HCT116 (cell line): ENCODE data around the gene ORMDL2. TPM values are rescaled to one million over a fixed set of nuclear protein-coding genes. Genes with fewer than 3 reads are reported as not detected.

Experiments used
- ATAC-seq: fragments of 200-7000 bp; cut with Tn5 transposase; 2 replicates; pipeline ENCODE4 v1.9.1; 2020; ENCODE audit warnings: mild to moderate bottlenecking, moderate library complexity
- BruUV-seq: library from RNA; stranded (reverse); fragments of 400-500 nt; replicated peaks from 2 replicates; lab custom pipeline; 2021; lab: Mats Ljungman, UMichigan
- CTCF ChIA-PET: fragments of 300-600 bp; sonication (Branson Sonifier 250); formaldehyde crosslinking; loops from one replicate; lab custom pipeline; 2021; ENCODE audit warnings: antibody characterized with exemption; lab: Charles Lee
- POLR2A ChIA-PET: fragments of 300-600, 350-600 bp; sonication (Branson Sonifier 250); formaldehyde crosslinking; loops from one replicate; lab custom pipeline; 2021; ENCODE audit warnings: antibody characterized with exemption; lab: Charles Lee
- RAD21 ChIA-PET, 2 experiments: fragments of 300-600 bp; sonication (Branson Sonifier 250); formaldehyde crosslinking; loops; one replicate each; lab custom pipeline; 2023; ENCODE audit warnings: low total read pairs in 2 of 2; ENCODE audit not compliant: uncharacterized antibody in 2 of 2, unreplicated experiment in 2 of 2, low non-redundant PET in 1 of 2; lab: Charles Lee
- DNase-seq: peaks from one replicate; pipeline ENCODE4 v3.0.0-alpha.2; 2010; ENCODE audit warnings: low read depth, low spot score
- H2AFZ ChIP-seq: fragments of 200-600 bp; shearing (Covaris generic), sonication (generic); 2 replicates; pipeline ENCODE4 v1.6.1; 2017; ENCODE audit warnings: low read depth, mixed run types, mixed read lengths, antibody characterized with exemption, low read length; ENCODE audit not compliant: poor library complexity, severe bottlenecking
- H3K27ac ChIP-seq: 2 replicates; pipeline ENCODE4 v1.5.1; 2012; ENCODE audit warnings: low read depth, low read length
- H3K27me3 ChIP-seq: fragments of 200-600 bp; sonication (generic); 2 replicates; pipeline ENCODE4 v1.6.1; 2016; ENCODE audit warnings: mixed run types, low read length, mixed read lengths; ENCODE audit not compliant: insufficient read depth
- H3K36me3 ChIP-seq, 2 experiments: fragments of 200-500 bp in 1 of 2; fragments of 200-600 bp in 1 of 2; sonication (Bioruptor generic) in 1 of 2; sonication (generic) in 1 of 2; 2 replicates each; pipeline versions ENCODE4 v1.5.1 to v1.6.1; 2014 to 2016; ENCODE audit warnings: low read length in 2 of 2, inconsistent platforms in 1 of 2, mixed read lengths in 1 of 2, mixed run types in 1 of 2; ENCODE audit not compliant: insufficient read depth in 2 of 2, control insufficient read depth in 1 of 2
- H3K4me1 ChIP-seq, 2 experiments: fragments of 200-600 bp in 1 of 2; sonication (generic) in 1 of 2; 2 replicates each; pipeline versions ENCODE4 v1.5.1 to v1.6.1; 2012 to 2017; ENCODE audit warnings: low read length in 2 of 2, inconsistent platforms in 1 of 2, mild to moderate bottlenecking in 1 of 2, mixed read lengths in 1 of 2, mixed run types in 1 of 2, moderate library complexity in 1 of 2; ENCODE audit not compliant: insufficient read depth in 2 of 2, control insufficient read depth in 1 of 2
- H3K4me2 ChIP-seq: fragments of 200-600 bp; sonication (generic); 2 replicates; pipeline ENCODE4 v1.6.1; 2017; ENCODE audit warnings: mixed run types, low read length, mixed read lengths
- H3K4me3 ChIP-seq, 2 experiments: fragments of 200-600 bp in 1 of 2; sonication (generic) in 1 of 2; replicated peaks in 1 of 2; 2 replicates each; pipeline ENCODE4 v1.5.1; 2011 to 2016; ENCODE audit warnings: low read length in 2 of 2, control low read depth in 1 of 2, low read depth in 1 of 2, mild to moderate bottlenecking in 1 of 2, mixed read lengths in 1 of 2, mixed run types in 1 of 2
- H3K79me2 ChIP-seq: fragments of 200-600 bp; sonication (generic); 2 replicates; pipeline ENCODE4 v1.6.1; 2017; ENCODE audit warnings: mild to moderate bottlenecking, mixed run types, low read length, moderate library complexity, mixed read lengths; ENCODE audit not compliant: insufficient read depth
- H3K9ac ChIP-seq: fragments of 200-600 bp; sonication (generic); 2 replicates; pipeline ENCODE4 v1.6.1; 2016; ENCODE audit warnings: low read length, mixed read lengths
- H3K9me2 ChIP-seq: fragments of 200-600 bp; sonication (generic), shearing (Covaris generic); 2 replicates; pipeline ENCODE4 v1.6.1; 2017; ENCODE audit warnings: mixed run types, mild to moderate bottlenecking, moderate library complexity; ENCODE audit not compliant: insufficient read depth
- H3K9me3 ChIP-seq, 2 experiments: fragments of 200-500 bp in 1 of 2; fragments of 200-600 bp in 1 of 2; sonication (Bioruptor generic) in 1 of 2; sonication (generic) in 1 of 2; 2 replicates each; pipeline ENCODE4 v1.6.1; 2014 to 2017; ENCODE audit warnings: low read length in 2 of 2, mixed read lengths in 2 of 2, inconsistent platforms in 1 of 2, low read depth in 1 of 2, mild to moderate bottlenecking in 1 of 2, mixed run types in 1 of 2, moderate library complexity in 1 of 2; ENCODE audit not compliant: control insufficient read depth in 1 of 2, insufficient read depth in 1 of 2
- H4K20me1 ChIP-seq: fragments of 200-600 bp; sonication (generic), shearing (Covaris generic); 2 replicates; pipeline ENCODE4 v1.6.1; 2017; ENCODE audit warnings: mixed run types, mild to moderate bottlenecking, moderate library complexity; ENCODE audit not compliant: insufficient read depth
- CEBPB ChIP-seq: IDR thresholded peaks from 2 replicates; pipeline ENCODE4 v1.6.1; 2012; ENCODE audit warnings: low read depth
- FOSL1 ChIP-seq: IDR thresholded peaks from 2 replicates; pipeline ENCODE4 v1.6.1; 2012; ENCODE audit warnings: low read depth
- JUND ChIP-seq: IDR thresholded peaks from 2 replicates; pipeline ENCODE4 v1.6.1; 2012
- POLR2A ChIP-seq: IDR thresholded peaks from 2 replicates; pipeline ENCODE4 v1.7.0; 2011; ENCODE audit warnings: borderline replicate concordance; ENCODE audit not compliant: insufficient read depth, insufficient read length; ENCODE audit errors: extremely low read depth
- ZBTB33 ChIP-seq: IDR thresholded peaks from 2 replicates; pipeline ENCODE4 v1.6.1; 2011; ENCODE audit warnings: mild to moderate bottlenecking, low read length, moderate library complexity; ENCODE audit not compliant: insufficient replicate concordance; ENCODE audit errors: extremely low read depth
- ZNF274 ChIP-seq: fragments of 200-500 bp; sonication (Bioruptor generic); IDR thresholded peaks from 2 replicates; pipeline ENCODE4 v1.6.1; 2014; ENCODE audit warnings: mild to moderate bottlenecking, low read depth, low read length, inconsistent platforms
- intact Hi-C: fragments of 100-400 bp; cut with micrococcal nuclease; formaldehyde crosslinking; loops from 2 replicates; pipeline ENCODE4 v1.10.0; 2022
- total RNA-seq: library from RNA; stranded (reverse); gene quantifications from one replicate; pipeline ENCODE4 v1.2.1, GENCODE V29; 2021; ENCODE audit not compliant: unreplicated experiment

ORMDL2 gene
- total RNA-seq, 1 experiment from 2014 or later = 25.5 TPM

- no peak overlapping the region for H3K4me2 ChIP-seq
- ATAC-seq (no peak), DNase-seq (no peak)
- peaks cover 9 to 22% of the 10 kb centered on the region in 2 experiments for H3K4me1 ChIP-seq
- no peaks in the 10 kb centered on the region for H3K9me2 ChIP-seq
- CTCF ChIA-PET = no interaction called here
- no peak overlapping the region for H3K27ac ChIP-seq
- H3K9me3 ChIP-seq = no peaks in the 10 kb centered on the region
- no TSS peak for BruUV-seq
- H2AFZ ChIP-seq = no peak overlapping the region
- no peaks in the 10 kb centered on the region for H3K27me3 ChIP-seq
- no peak for TF ChIP-seq ZNF274
- no peaks in the 10 kb centered on the region for H3K36me3 ChIP-seq
- intact Hi-C loops = no loop called here
- no peaks in the 10 kb centered on the region for H3K79me2 ChIP-seq
- POLR2A ChIA-PET = interaction anchor here (1.0 kb wide), 1 partner anchor 11 kb away, joined by 7 read pairs; the partner anchor contains the start of gene DNAJC14
- H3K9ac ChIP-seq = no peak overlapping the region
- RAD21 ChIA-PET = no interaction called here
- no peaks in the 10 kb centered on the region for H4K20me1 ChIP-seq
- no peak overlapping the region for H3K4me3 ChIP-seq
These were observed 22.9 kb downstream of the ORMDL2 start for GRCh38 chr12:55840581-55841351.

DNA sequence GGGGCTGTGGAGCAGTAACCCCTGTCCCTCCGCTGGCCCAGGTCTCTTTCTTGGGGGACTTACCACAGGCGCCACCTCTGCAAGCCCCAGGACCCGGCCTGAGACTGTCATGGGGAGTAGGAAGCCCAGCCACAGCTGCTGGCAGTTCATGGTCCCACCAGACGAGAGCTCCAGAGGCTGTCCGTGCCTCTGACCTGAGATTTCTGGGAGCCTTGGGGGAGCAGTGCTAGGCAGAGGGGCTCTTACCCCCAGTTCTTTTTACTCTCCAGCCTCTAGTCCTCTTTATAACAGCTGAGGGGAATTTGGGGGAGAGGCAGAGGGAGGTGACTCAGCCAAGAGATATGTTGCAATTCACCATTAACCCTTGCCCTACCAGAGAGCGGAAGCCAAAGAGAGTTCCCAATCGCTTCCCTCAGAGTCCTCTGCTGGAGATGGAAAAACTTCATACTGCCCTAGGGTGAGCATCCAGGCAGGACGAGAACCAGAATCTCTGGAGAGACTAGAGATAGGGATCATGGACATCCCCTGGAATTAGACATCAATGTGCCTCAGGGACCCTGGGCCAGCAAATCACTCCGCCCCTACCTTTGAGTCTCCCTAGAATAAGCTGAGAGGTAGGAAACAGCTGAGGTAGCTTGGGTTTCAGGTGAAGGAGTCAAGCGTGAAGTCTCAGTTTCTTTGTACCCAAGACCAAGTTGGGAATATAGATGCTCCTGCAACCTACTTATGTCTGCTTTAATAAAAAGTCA is 25.0 kb downstream of the ORMDL2 start, which contains the start of gene MMP19:
TSS of gene MMP19 (minus strand) at position 256 of the 749 bp plus-strand sequence. CDS start at position 150, 106 bp downstream.
- Histone ChIP-seq H3K9ac (peak within 1 kb of the TSS; percentile 11; the same call in 1 of the 2 replicates), H3K4me2 (peak within 1 kb of the TSS; percentile 77), H3K36me3 (no peaks in the 10 kb centered on the region), H3K9me3 (no peaks in the 10 kb centered on the region), H3K79me2 (no peaks in the 10 kb centered on the region), H2AFZ (peak within 1 kb of the TSS; percentile 6), H3K4me1 (peaks cover 11 to 31% of the 10 kb centered on the region in 2 experiments), H3K4me3 (peak within 1 kb of the TSS; percentile 22 to 46), H3K27me3 (no peaks in the 10 kb centered on the region), H4K20me1 (no peaks in the 10 kb centered on the region), H3K27ac (no peak within 1 kb of the TSS)
- ChIA-PET CTCF (no interaction called here), RAD21 (no interaction called here)
- DNase-seq = no peak
- ATAC-seq = peak; percentile 76
- TF ChIP-seq CEBPB (peak; percentile 95), JUND (peak; percentile 65), FOSL1 (peak; percentile 62; the same call in 1 of the 2 replicates), POLR2A (no peak), ZBTB33 (no peak)
- TF ChIP-seq, all 23 proteins: peak for 3
- intact Hi-C loops = no loop called here
- no TSS peak for BruUV-seq
- no peaks in the 10 kb centered on the region for H3K9me2 ChIP-seq
- POLR2A ChIA-PET = interaction anchor here (1.3 kb wide), 1 partner anchor 12 kb away, joined by 5 read pairs; no protein-coding TSS in a partner anchor
